ENCODE results near the gene NOL12. TPM values are rescaled to one million over a fixed set of nuclear protein-coding genes. Genes with fewer than 3 reads are reported as not detected.

NOL12 gene
- total RNA-seq, 2 donors from 2014 or later = 12.0 to 13.8 TPM

GRCh38 chr22:37657590-37658132 lies 28.5 kb upstream of the NOL12 start:
- intact Hi-C loops (cut with DNase I) = loop anchor here in 1 of 2 donors (10.0 kb wide), 1 partner anchor 207 kb away; no protein-coding TSS in a partner anchor
- no peak for DNase-seq (ENCODE audit: low spot score)

- DNase-seq (ENCODE audit: low spot score) = peak; percentile 100
- intact Hi-C loops (cut with DNase I) = loop anchor here in 1 of 2 donors (10.0 kb wide), 1 partner anchor 206 kb away; no protein-coding TSS in a partner anchor
Measured at GRCh38 chr22:37658133-37659065, 27.7 kb upstream of the NOL12 start, which contains the start of gene PDXP. PDXP (plus strand) TSS chr22:37658723; CDS start chr22:37658783, 60 bp downstream.

GRCh38 chr22:37659066-37659896 lies 26.9 kb upstream of the NOL12 start:
- intact Hi-C loops (cut with DNase I) = loop anchor here in 1 of 2 donors (10.0 kb wide), 1 partner anchor 206 kb away; no protein-coding TSS in a partner anchor
- no peak for DNase-seq (ENCODE audit: low spot score)

- no peak for DNase-seq (ENCODE audit: low spot score)
- intact Hi-C loops (cut with DNase I) = loop anchor here in 1 of 2 donors (10.0 kb wide), 1 partner anchor 205 kb away; no protein-coding TSS in a partner anchor
Measured at GRCh38 chr22:37659897-37660708, 26.0 kb upstream of the NOL12 start.

GRCh38 chr22:37660709-37661045 lies 25.5 kb upstream of the NOL12 start:
- intact Hi-C loops (cut with DNase I) = no loop called here
- no peak for DNase-seq (ENCODE audit: low spot score)

GRCh38 chr22:37661160-37661924 lies 24.8 kb upstream of the NOL12 start:
- intact Hi-C loops (cut with DNase I) = no loop called here
- DNase-seq (ENCODE audit: low spot score) = no peak

DNA sequence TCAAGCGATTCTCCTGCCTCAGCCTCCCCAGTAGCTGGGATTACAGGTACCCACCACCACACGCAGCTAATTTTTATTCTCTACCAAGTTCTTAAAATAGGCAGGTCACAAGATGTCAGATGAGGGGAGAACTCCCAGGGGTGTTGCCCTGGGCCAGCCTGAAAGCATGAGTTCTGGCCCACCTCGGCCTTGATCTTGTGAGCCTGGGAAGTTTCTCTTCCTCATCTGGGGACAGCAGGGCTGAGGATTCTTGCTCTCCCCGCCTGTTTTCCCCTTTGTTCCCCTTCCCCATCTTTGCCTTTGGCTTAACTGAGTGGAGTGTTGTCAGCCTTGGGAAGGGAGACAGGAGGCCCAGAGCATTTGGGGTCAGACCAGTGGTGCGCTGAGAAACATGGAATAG lies 24.1 kb upstream of the NOL12 start:
- no peak for DNase-seq (ENCODE audit: low spot score)
- intact Hi-C loops (cut with DNase I) = no loop called here

DNA sequence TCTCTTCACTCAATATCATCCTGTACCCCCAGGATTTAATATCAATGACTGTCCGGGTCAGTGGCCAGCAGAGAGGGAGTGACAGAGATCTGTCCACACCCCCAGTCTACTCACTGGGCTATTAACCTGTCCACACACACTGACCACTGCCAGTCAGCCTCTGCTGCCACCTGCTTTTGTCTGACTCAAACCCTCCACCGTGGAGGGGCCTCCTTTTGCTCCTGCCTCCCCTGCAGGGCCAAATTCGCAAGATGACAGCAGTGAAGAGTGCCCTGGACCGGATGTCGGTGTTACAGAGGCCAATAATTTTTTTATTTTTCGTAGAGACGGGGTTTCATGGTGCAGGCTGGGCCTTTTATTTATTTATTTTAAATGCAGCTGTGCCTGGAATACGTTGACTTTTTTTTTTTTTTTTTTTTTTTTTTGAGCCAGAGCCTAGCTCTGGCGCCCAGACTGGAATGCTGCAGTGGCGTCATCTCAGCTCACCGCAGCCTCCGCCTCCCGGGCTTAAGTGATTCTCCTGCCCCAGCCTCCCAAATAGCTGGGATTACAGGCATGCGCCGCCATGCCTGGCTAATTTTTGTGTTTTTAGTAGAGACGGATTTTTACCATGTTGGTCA lies 22.5 kb upstream of the NOL12 start:
- intact Hi-C loops (cut with DNase I) = no loop called here
- no peak for DNase-seq (ENCODE audit: low spot score)

DNA sequence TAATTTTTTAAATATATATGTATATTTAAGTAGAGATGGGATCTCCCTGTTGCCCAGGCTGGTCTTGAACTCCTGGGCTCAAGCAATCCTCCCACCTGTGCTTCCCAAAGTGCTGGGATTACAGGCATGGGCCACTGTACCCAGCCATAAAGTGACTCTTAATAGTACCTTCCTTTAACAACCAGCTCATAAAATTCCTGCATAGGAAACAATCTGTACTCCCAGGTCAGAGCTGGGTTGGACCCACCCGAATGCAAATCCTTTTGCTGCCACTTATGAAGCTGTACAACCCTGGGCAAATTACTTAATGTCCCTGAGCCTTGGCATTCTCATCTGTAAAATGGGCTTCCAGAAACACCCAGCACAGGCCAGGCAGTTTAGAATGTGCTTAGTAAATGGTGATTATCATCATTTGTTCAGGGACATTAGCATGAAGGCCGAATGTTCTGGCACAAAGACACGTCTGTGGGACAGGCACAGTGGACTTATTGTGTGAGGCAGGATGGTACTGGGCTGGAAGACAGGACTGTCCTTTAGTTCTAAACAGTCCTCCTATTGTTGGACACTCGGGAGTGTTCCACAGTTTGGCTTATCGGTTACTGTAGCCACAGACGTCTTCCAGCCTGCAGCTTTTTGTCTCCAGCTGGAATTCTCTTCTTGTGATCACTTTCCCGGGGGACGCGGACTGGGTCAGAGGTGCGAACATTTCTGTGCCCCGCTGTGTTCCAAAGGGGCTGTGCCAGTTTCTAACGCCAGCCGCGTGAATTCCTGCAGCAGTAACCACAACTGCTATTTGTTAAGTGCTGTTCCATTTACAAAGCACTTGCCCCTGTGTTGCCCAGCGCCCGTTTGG lies 21.7 kb upstream of the NOL12 start:
- DNase-seq (ENCODE audit: low spot score) = no peak
- intact Hi-C loops (cut with DNase I) = no loop called here

DNA sequence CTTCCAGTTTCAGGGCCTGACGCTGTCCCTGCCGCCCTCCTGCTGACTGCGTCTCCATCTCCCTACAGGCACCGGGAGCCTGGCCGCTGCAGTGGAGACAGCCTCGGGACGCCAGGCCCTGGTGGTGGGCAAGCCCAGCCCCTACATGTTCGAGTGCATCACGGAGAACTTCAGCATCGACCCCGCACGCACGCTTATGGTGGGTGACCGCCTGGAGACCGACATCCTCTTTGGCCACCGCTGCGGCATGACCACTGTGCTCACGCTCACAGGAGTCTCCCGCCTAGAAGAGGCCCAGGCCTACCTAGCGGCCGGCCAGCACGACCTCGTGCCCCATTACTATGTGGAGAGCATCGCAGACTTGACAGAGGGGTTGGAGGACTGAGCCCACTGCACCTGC lies 20.7 kb upstream of the NOL12 start:
- no peak for DNase-seq (ENCODE audit: low spot score)
- intact Hi-C loops (cut with DNase I) = no loop called here

DNA sequence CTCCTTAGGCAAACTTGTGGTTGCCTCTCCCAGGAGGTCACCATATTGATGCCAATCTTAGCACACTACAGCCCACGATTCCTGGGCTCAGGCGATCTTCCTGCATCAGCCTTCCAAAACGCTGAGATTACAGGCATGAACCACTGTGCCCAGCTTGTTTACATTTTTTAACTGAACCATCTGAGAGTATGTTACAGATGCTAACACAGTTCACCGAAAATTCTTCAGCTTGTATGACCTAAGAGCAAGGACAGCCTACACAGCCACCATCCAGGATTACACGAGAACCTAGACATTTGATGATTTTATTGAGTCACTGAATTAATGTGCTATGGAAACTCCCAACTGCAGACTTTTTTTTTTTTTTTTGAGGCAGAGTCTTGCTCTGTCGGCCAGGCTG lies 16.6 kb upstream of the NOL12 start:
- intact Hi-C loops (cut with DNase I) = no loop called here
- no peak for DNase-seq (ENCODE audit: low spot score)

GRCh38 chr22:37672206-37672919 lies 13.8 kb upstream of the NOL12 start:
- DNase-seq (ENCODE audit: low spot score) = no peak
- intact Hi-C loops (cut with DNase I) = no loop called here

- DNase-seq (ENCODE audit: low spot score) = no peak
- intact Hi-C loops (cut with DNase I) = no loop called here
Measured at GRCh38 chr22:37672920-37673455, 13.2 kb upstream of the NOL12 start.

GRCh38 chr22:37674248-37674647 lies 11.9 kb upstream of the NOL12 start:
- no peak for DNase-seq (ENCODE audit: low spot score)
- intact Hi-C loops (cut with DNase I) = no loop called here

GRCh38 chr22:37674951-37675929 lies 10.9 kb upstream of the NOL12 start, which contains the start of gene LGALS1:
LGALS1 (plus strand) TSS chr22:37675636; CDS start chr22:37675703, 67 bp downstream.
- DNase-seq (ENCODE audit: low spot score) = peak; percentile 99
- intact Hi-C loops (cut with DNase I) = no loop called here

All from posterior vena cava (tissue), 2 donors.